Neural progenitor cell (in vitro differentiated cells): ENCODE results near the gene HK2. TPM values are rescaled to one million over a fixed set of nuclear protein-coding genes. Genes with fewer than 3 reads are reported as not detected.

Experiments used
- DNase-seq: peaks from one replicate; pipeline ENCODE4 v3.0.0-alpha.2; 2016; ENCODE audit warnings: low spot score
- H2AFZ ChIP-seq: fragments of 200-600 bp; sonication (generic); replicated peaks from 2 replicates; pipeline ENCODE4 v1.6.1; 2016; ENCODE audit warnings: antibody characterized with exemption
- H3F3A ChIP-seq: fragments of 200-600 bp; sonication (generic); 2 replicates; pipeline ENCODE4 v1.6.1; 2016; ENCODE audit warnings: antibody characterized with exemption, low read depth
- H3K27ac ChIP-seq: fragments of 200-600 bp; sonication (generic); 2 replicates; pipeline ENCODE4 v1.5.1; 2016; ENCODE audit warnings: mild to moderate bottlenecking
- H3K27me3 ChIP-seq: fragments of 200-600 bp; sonication (generic); 2 replicates; pipeline ENCODE4 v1.6.1; 2016; ENCODE audit warnings: mild to moderate bottlenecking, moderate library complexity
- H3K36me3 ChIP-seq: fragments of 200-600 bp; sonication (generic); 2 replicates; pipeline ENCODE4 v1.5.1; 2016
- H3K4me1 ChIP-seq: fragments of 200-600 bp; sonication (generic); 2 replicates; pipeline ENCODE4 v1.6.1; 2016; ENCODE audit warnings: mixed run types
- H3K4me2 ChIP-seq: fragments of 200-600 bp; sonication (generic); 2 replicates; pipeline ENCODE4 v1.6.1; 2016
- H3K4me3 ChIP-seq: fragments of 200-600 bp; sonication (generic); 2 replicates; pipeline ENCODE4 v1.5.1; 2016
- H3K79me2 ChIP-seq: fragments of 200-600 bp; sonication (generic); 2 replicates; pipeline ENCODE4 v1.6.1; 2016; ENCODE audit warnings: low read depth
- H3K9ac ChIP-seq: fragments of 200-600 bp; sonication (generic); 2 replicates; pipeline ENCODE4 v1.6.1; 2016
- H3K9me3 ChIP-seq: fragments of 200-600 bp; sonication (generic); 2 replicates; pipeline ENCODE4 v1.5.1; 2016; ENCODE audit warnings: low read depth
- H4K20me1 ChIP-seq: fragments of 200-600 bp; sonication (generic); 2 replicates; pipeline ENCODE4 v1.6.1; 2016; ENCODE audit warnings: low read depth
- H3K27ac Mint-ChIP-seq: 3 replicates; pipeline ENCODE4 v1.8.0; 2021; ENCODE audit warnings: mixed read lengths
- H3K27me3 Mint-ChIP-seq: 2 replicates; pipeline ENCODE4 v1.8.0; 2022; ENCODE audit warnings: low read depth, mild to moderate bottlenecking, inconsistent platforms, moderate library complexity, mixed read lengths; ENCODE audit not compliant: insufficient read depth
- H3K36me3 Mint-ChIP-seq: 3 replicates; pipeline ENCODE4 v1.8.0; 2021; ENCODE audit warnings: mixed read lengths
- H3K4me1 Mint-ChIP-seq: 3 replicates; pipeline ENCODE4 v1.8.0; 2021; ENCODE audit warnings: mixed read lengths
- H3K4me3 Mint-ChIP-seq: 3 replicates; pipeline ENCODE4 v1.8.0; 2021; ENCODE audit warnings: mild to moderate bottlenecking, moderate library complexity, mixed read lengths
- H3K9me3 Mint-ChIP-seq: 3 replicates; pipeline ENCODE4 v1.8.0; 2020; ENCODE audit warnings: mixed read lengths
- EZH2 ChIP-seq: fragments of 200-600 bp; sonication (generic); IDR thresholded peaks from 2 replicates; pipeline ENCODE4 v1.6.1; 2017; ENCODE audit warnings: antibody characterized with exemption, mild to moderate bottlenecking, moderate library complexity
- EZH2phosphoT487 ChIP-seq: fragments of 200-600 bp; sonication (generic); IDR thresholded peaks from 2 replicates; pipeline ENCODE4 v1.6.1; 2017; ENCODE audit warnings: antibody characterized with exemption
- total RNA-seq: library from RNA; depleted of rRNA; stranded (reverse); fragments of >200 nt; gene quantifications from 2 replicates; pipeline ENCODE4 v1.2.3, GENCODE V29; 2015; ENCODE audit warnings: low replicate concordance
- TF ChIP-seq, protein P1 (sequence below): fragments of 200-600 bp; sonication (generic); IDR thresholded peaks from 2 replicates; pipeline ENCODE4 v1.5.1; 2017; ENCODE audit warnings: antibody characterized with exemption, mild to moderate bottlenecking

Gene HK2
- total RNA-seq, 1 donor from 2014 or later, result 61.8 TPM

DNA sequence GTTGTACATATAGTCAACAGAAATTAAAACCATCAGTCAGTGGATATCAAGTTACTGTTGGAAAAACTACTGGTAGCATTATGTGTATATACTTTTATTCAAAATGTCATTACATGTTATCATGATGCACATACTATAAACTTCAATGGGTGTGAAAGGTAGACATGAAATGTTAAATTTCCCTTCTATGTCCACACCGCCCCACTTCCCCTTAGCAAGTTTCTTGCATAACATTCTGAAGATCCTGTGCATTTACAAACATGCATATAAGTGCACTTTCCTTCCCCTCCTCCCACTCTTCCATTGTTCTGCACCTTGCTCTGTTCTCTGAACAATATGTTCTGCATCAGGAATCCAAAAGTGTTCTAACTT is 16.6 kb upstream of the HK2 start:
- Mint-ChIP-seq H3K36me3 (no peaks in the 10 kb centered on the region), H3K27me3 (peaks cover 4% of the 10 kb centered on the region), H3K27ac (peak overlapping the region; percentile 93), H3K4me3 (no peak overlapping the region), H3K9me3 (no peaks in the 10 kb centered on the region), H3K4me1 (peaks cover 24% of the 10 kb centered on the region)
- Histone ChIP-seq H3K27ac (no peak overlapping the region), H3K36me3 (no peaks in the 10 kb centered on the region), H3K4me1 (peaks cover 17% of the 10 kb centered on the region), H3K9ac (no peak overlapping the region), H3K4me2 (no peak overlapping the region), H3K4me3 (no peak overlapping the region), H4K20me1 (no peaks in the 10 kb centered on the region), H3K27me3 (peaks cover 15% of the 10 kb centered on the region), H3F3A (peaks cover 7% of the 10 kb centered on the region), H2AFZ (no peak overlapping the region), H3K79me2 (no peaks in the 10 kb centered on the region), H3K9me3 (no peaks in the 10 kb centered on the region)
- no peak for DNase-seq
- TF ChIP-seq, protein P1, sequence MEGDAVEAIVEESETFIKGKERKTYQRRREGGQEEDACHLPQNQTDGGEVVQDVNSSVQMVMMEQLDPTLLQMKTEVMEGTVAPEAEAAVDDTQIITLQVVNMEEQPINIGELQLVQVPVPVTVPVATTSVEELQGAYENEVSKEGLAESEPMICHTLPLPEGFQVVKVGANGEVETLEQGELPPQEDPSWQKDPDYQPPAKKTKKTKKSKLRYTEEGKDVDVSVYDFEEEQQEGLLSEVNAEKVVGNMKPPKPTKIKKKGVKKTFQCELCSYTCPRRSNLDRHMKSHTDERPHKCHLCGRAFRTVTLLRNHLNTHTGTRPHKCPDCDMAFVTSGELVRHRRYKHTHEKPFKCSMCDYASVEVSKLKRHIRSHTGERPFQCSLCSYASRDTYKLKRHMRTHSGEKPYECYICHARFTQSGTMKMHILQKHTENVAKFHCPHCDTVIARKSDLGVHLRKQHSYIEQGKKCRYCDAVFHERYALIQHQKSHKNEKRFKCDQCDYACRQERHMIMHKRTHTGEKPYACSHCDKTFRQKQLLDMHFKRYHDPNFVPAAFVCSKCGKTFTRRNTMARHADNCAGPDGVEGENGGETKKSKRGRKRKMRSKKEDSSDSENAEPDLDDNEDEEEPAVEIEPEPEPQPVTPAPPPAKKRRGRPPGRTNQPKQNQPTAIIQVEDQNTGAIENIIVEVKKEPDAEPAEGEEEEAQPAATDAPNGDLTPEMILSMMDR, result no peak
- no peak for TF ChIP-seq EZH2
- no peak for TF ChIP-seq EZH2phosphoT487

DNA sequence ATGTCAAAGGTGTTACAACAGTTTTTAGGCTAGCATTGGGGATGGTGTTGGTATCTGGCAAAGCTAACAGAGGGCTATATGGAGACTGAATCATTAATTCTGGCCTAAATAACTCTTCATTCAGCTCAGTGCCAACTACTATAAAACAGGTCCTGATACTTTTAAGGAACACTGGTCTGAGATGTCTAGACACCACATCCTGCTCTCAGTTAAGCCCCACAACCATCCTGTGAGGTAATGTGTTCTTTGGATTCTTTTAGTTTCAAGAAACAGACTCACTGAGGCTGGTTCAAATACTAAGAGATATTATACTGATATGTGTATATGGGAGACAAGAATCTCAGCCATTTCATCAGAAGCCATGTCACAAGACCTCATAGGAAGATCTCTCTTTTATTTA is 14.2 kb upstream of the HK2 start:
- Histone ChIP-seq H3K36me3 (no peaks in the 10 kb centered on the region), H2AFZ (no peak overlapping the region), H3K9ac (no peak overlapping the region), H3K4me3 (no peak overlapping the region), H3K9me3 (no peaks in the 10 kb centered on the region), H3K27ac (no peak overlapping the region), H3K4me1 (peaks cover 31% of the 10 kb centered on the region), H3F3A (peaks cover 21% of the 10 kb centered on the region), H3K27me3 (peaks cover 15% of the 10 kb centered on the region), H3K79me2 (no peaks in the 10 kb centered on the region), H4K20me1 (no peaks in the 10 kb centered on the region), H3K4me2 (no peak overlapping the region)
- TF ChIP-seq EZH2 (no peak), EZH2phosphoT487 (no peak)
- TF ChIP-seq, protein P1, result no peak
- no peak for DNase-seq
- Mint-ChIP-seq H3K9me3 (no peaks in the 10 kb centered on the region), H3K36me3 (no peaks in the 10 kb centered on the region), H3K27ac (no peak overlapping the region), H3K4me1 (peaks cover 33% of the 10 kb centered on the region), H3K4me3 (no peak overlapping the region), H3K27me3 (peaks cover 4% of the 10 kb centered on the region)

DNA sequence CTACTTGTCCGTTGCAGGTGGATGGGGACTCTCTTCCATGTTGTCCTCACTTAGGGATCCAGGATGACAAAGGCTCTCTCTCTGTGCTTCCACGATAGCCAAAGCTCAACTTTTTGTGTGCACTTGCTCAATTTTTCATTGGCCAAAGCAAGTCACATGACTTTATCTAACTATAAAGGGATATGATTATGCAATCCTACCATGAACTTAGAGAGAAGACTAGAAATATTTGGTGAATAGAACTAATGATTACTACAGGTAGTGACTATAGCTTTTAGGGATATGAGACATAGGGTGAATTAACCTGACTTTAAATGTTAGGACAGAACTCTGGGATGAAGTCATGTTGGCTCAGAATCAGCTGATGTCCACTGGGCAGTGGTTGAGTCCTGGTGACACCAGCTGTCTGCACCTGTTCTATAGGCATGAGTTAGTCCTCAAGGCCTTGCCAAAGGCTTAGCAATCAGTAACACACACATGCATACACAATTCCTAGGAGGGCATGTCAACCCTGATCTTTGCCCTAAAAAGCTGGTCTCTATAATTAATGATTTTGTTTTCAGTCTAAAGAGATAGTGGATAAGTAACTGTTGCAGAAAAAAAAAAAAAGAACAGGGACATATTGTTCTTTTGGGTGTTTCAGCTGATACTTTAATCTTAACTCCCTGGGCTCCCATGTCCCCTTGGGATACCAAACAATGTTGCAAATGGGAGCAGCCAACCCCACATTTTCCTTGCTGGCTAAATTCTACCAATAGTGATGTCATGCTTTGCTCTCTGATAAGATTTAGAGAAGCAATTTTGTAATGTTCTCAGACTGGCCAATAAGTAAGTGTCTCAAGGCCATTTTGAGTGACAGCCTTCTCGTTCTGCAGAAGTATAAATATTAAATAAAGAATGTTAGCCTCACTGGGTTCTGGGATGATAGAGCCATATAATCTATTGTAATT is 12.5 kb upstream of the HK2 start:
- Mint-ChIP-seq H3K4me1 (peaks cover 30% of the 10 kb centered on the region), H3K27ac (no peak overlapping the region), H3K27me3 (peaks cover 2% of the 10 kb centered on the region), H3K4me3 (no peak overlapping the region), H3K9me3 (no peaks in the 10 kb centered on the region), H3K36me3 (no peaks in the 10 kb centered on the region)
- Histone ChIP-seq H3K79me2 (no peaks in the 10 kb centered on the region), H3F3A (peaks cover 21% of the 10 kb centered on the region), H4K20me1 (no peaks in the 10 kb centered on the region), H3K27me3 (peaks cover 15% of the 10 kb centered on the region), H3K4me3 (no peak overlapping the region), H3K9ac (no peak overlapping the region), H3K27ac (no peak overlapping the region), H2AFZ (no peak overlapping the region), H3K36me3 (no peaks in the 10 kb centered on the region), H3K4me1 (peaks cover 31% of the 10 kb centered on the region), H3K9me3 (no peaks in the 10 kb centered on the region), H3K4me2 (peak overlapping the region; percentile 55)
- TF ChIP-seq EZH2phosphoT487 (no peak), EZH2 (no peak)
- TF ChIP-seq, protein P1, result no peak
- DNase-seq, result no peak
